H1 (cell line): Measurements from ENCODE around the gene PCDHB10. TPM values are rescaled to one million over a fixed set of nuclear protein-coding genes. Genes with fewer than 3 reads are reported as not detected.

ENCODE experiments used
- polyA plus RNA-seq, 7 experiments: library from polyadenylated mRNA; depleted of rRNA in 3 of 7; stranded (reverse) in 5 of 7; unstranded in 2 of 7; fragments of >200 nt in 5 of 7; fragments of 200-250 nt in 2 of 7; gene quantifications; 1 replicate in 5 of 7; 2 replicates in 1 of 7; 4 replicates in 1 of 7; pipeline versions ENCODE4 v1.2.1 to v1.2.3, GENCODE V29; 2011 to 2013; ENCODE audit warnings: missing spikeins in 2 of 7, mixed read lengths in 2 of 7
- total RNA-seq: library from RNA; stranded (reverse); fragmentation: NEBNext Ultra II Directional; extraction: Animal tissue kit (Norgen Biotek cat#: 25700); gene quantifications from 2 replicates; pipeline ENCODE4 v1.2.1, GENCODE V29; 2021

The PCDHB10 gene
- total and polyA plus RNA-seq, 2 of the 8 experiments (the other 6 are each of a cell fraction or from before 2014, with no cell fraction given) = 1.3 to 1.8 TPM

Other genes starting within 250 kb of the PCDHB10 start
Only the 30 nearest of the 37 such genes appear.
- 0.04 and 0.08 TPM in 2 replicates for gene PCDHB1, start 141.0 kb upstream of the PCDHB10 start, total RNA-seq
- 0.03 and 0.05 TPM in 2 replicates for gene PCDHB1, start 141.0 kb upstream of the PCDHB10 start, polyA plus RNA-seq (2011; rRNA removed)
- 25.6 and 28.8 TPM in 2 replicates for gene PCDHB2, start 97.7 kb upstream of the PCDHB10 start, total RNA-seq
- gene PCDHB2, start 97.7 kb upstream of the PCDHB10 start, polyA plus RNA-seq (2011; rRNA removed) = 29.2 and 38.0 TPM in 2 replicates
- 3.4 and 4.0 TPM in 2 replicates for gene PCDHB3, start 91.9 kb upstream of the PCDHB10 start, total RNA-seq
- gene PCDHB3, start 91.9 kb upstream of the PCDHB10 start, polyA plus RNA-seq (2011; rRNA removed) = 1.6 and 1.8 TPM in 2 replicates
- gene PCDHB4, start 70.5 kb upstream of the PCDHB10 start, total RNA-seq = 1.4 and 1.5 TPM in 2 replicates
- 1.3 and 2.0 TPM in 2 replicates for gene PCDHB4, start 70.5 kb upstream of the PCDHB10 start, polyA plus RNA-seq (2011; rRNA removed)
- gene PCDHB5, start 57.1 kb upstream of the PCDHB10 start, total RNA-seq = 2.4 and 2.8 TPM in 2 replicates
- 8.2 and 12.5 TPM in 2 replicates for gene PCDHB5, start 57.1 kb upstream of the PCDHB10 start, polyA plus RNA-seq (2011; rRNA removed)
- 0.17 and 0.28 TPM in 2 replicates for gene PCDHB6, start 42.3 kb upstream of the PCDHB10 start, total RNA-seq
- gene PCDHB6, start 42.3 kb upstream of the PCDHB10 start, polyA plus RNA-seq (2011; rRNA removed) = 0.29 and 0.39 TPM in 2 replicates
- gene PCDHB7, start 19.7 kb upstream of the PCDHB10 start, total RNA-seq = 0.19 and 0.25 TPM in 2 replicates
- gene PCDHB7, start 19.7 kb upstream of the PCDHB10 start, polyA plus RNA-seq (2011; rRNA removed) = 0.17 and 0.24 TPM in 2 replicates
- 0.92 and 1.1 TPM in 2 replicates for gene PCDHB8, start 14.6 kb upstream of the PCDHB10 start, total RNA-seq
- gene PCDHB8, start 14.6 kb upstream of the PCDHB10 start, polyA plus RNA-seq (2011; rRNA removed) = 0.24 and 0.30 TPM in 2 replicates
- gene PCDHB16, start 10.0 kb upstream of the PCDHB10 start, total RNA-seq = 5.2 and 5.9 TPM in 2 replicates
- gene PCDHB16, start 10.0 kb upstream of the PCDHB10 start, polyA plus RNA-seq (2011; rRNA removed) = 1.7 and 2.2 TPM in 2 replicates
- gene PCDHB9, start 5.2 kb upstream of the PCDHB10 start, total RNA-seq = 1.6 and 3.8 TPM in 2 replicates
- 0.68 and 0.88 TPM in 2 replicates for gene PCDHB9, start 5.2 kb upstream of the PCDHB10 start, polyA plus RNA-seq (2011; rRNA removed)
- 0.86 and 1.4 TPM in 2 replicates for gene PCDHB11, start 7.3 kb downstream of the PCDHB10 start, total RNA-seq
- 0.50 and 0.63 TPM in 2 replicates for gene PCDHB11, start 7.3 kb downstream of the PCDHB10 start, polyA plus RNA-seq (2011; rRNA removed)
- 2.0 and 3.0 TPM in 2 replicates for gene PCDHB12, start 16.4 kb downstream of the PCDHB10 start, total RNA-seq
- 1.1 and 1.9 TPM in 2 replicates for gene PCDHB12, start 16.4 kb downstream of the PCDHB10 start, polyA plus RNA-seq (2011; rRNA removed)
- gene PCDHB13, start 21.6 kb downstream of the PCDHB10 start, total RNA-seq = 1.1 and 1.4 TPM in 2 replicates
- 1.1 and 1.5 TPM in 2 replicates for gene PCDHB13, start 21.6 kb downstream of the PCDHB10 start, polyA plus RNA-seq (2011; rRNA removed)
- gene PCDHB14, start 31.0 kb downstream of the PCDHB10 start, total RNA-seq = 2.7 and 2.9 TPM in 2 replicates
- gene PCDHB14, start 31.0 kb downstream of the PCDHB10 start, polyA plus RNA-seq (2011; rRNA removed) = 2.5 and 2.7 TPM in 2 replicates
- 3.9 and 4.0 TPM in 2 replicates for gene PCDHB15, start 53.0 kb downstream of the PCDHB10 start, total RNA-seq
- gene PCDHB15, start 53.0 kb downstream of the PCDHB10 start, polyA plus RNA-seq (2011; rRNA removed) = 2.8 and 4.9 TPM in 2 replicates
- gene SLC25A2, start 111.7 kb downstream of the PCDHB10 start, total RNA-seq = not detected in 2 replicates
- gene SLC25A2, start 111.7 kb downstream of the PCDHB10 start, polyA plus RNA-seq (2011; rRNA removed) = 0.05 TPM in 1 of 2 replicates, not detected in the other
- gene TAF7, start 128.4 kb downstream of the PCDHB10 start, total RNA-seq = 99.4 and 101 TPM in 2 replicates
- 23.6 and 29.8 TPM in 2 replicates for gene TAF7, start 128.4 kb downstream of the PCDHB10 start, polyA plus RNA-seq (2011; rRNA removed)
- gene PCDHGA1, start 138.2 kb downstream of the PCDHB10 start, total RNA-seq = 0.84 and 0.89 TPM in 2 replicates
- 0.57 and 1.1 TPM in 2 replicates for gene PCDHGA1, start 138.2 kb downstream of the PCDHB10 start, polyA plus RNA-seq (2011; rRNA removed)
- 0.31 and 0.32 TPM in 2 replicates for gene PCDHGA2, start 146.4 kb downstream of the PCDHB10 start, total RNA-seq
- 0.39 and 0.61 TPM in 2 replicates for gene PCDHGA2, start 146.4 kb downstream of the PCDHB10 start, polyA plus RNA-seq (2011; rRNA removed)
- gene PCDHGA3, start 151.5 kb downstream of the PCDHB10 start, total RNA-seq = 0.25 and 0.39 TPM in 2 replicates
- 0.15 and 0.30 TPM in 2 replicates for gene PCDHGA3, start 151.5 kb downstream of the PCDHB10 start, polyA plus RNA-seq (2011; rRNA removed)
- gene PCDHGB1, start 157.7 kb downstream of the PCDHB10 start, total RNA-seq = 2.8 and 3.9 TPM in 2 replicates
- 1.3 and 2.0 TPM in 2 replicates for gene PCDHGB1, start 157.7 kb downstream of the PCDHB10 start, polyA plus RNA-seq (2011; rRNA removed)
- gene PCDHGA4, start 162.7 kb downstream of the PCDHB10 start, total RNA-seq = 1.9 and 2.5 TPM in 2 replicates
- gene PCDHGA4, start 162.7 kb downstream of the PCDHB10 start, polyA plus RNA-seq (2011; rRNA removed) = 1.4 and 1.7 TPM in 2 replicates
- gene PCDHGB2, start 167.6 kb downstream of the PCDHB10 start, total RNA-seq = 2.8 and 2.9 TPM in 2 replicates
- gene PCDHGB2, start 167.6 kb downstream of the PCDHB10 start, polyA plus RNA-seq (2011; rRNA removed) = 1.9 TPM in 2 replicates
- 1.0 and 1.3 TPM in 2 replicates for gene PCDHGA5, start 171.8 kb downstream of the PCDHB10 start, total RNA-seq
- gene PCDHGA5, start 171.8 kb downstream of the PCDHB10 start, polyA plus RNA-seq (2011; rRNA removed) = 1.1 TPM in 2 replicates
- 1.3 and 1.6 TPM in 2 replicates for gene PCDHGB3, start 177.9 kb downstream of the PCDHB10 start, total RNA-seq
- 1.9 and 2.0 TPM in 2 replicates for gene PCDHGB3, start 177.9 kb downstream of the PCDHB10 start, polyA plus RNA-seq (2011; rRNA removed)
- 1.3 and 1.4 TPM in 2 replicates for gene PCDHGA6, start 181.5 kb downstream of the PCDHB10 start, total RNA-seq
- gene PCDHGA6, start 181.5 kb downstream of the PCDHB10 start, polyA plus RNA-seq (2011; rRNA removed) = 2.0 TPM in 2 replicates
- 0.73 and 1.1 TPM in 2 replicates for gene PCDHGA7, start 190.4 kb downstream of the PCDHB10 start, total RNA-seq
- gene PCDHGA7, start 190.4 kb downstream of the PCDHB10 start, polyA plus RNA-seq (2011; rRNA removed) = 0.39 and 0.55 TPM in 2 replicates
- 7.8 and 9.1 TPM in 2 replicates for gene PCDHGB4, start 195.3 kb downstream of the PCDHB10 start, total RNA-seq
- 8.0 and 9.7 TPM in 2 replicates for gene PCDHGB4, start 195.3 kb downstream of the PCDHB10 start, polyA plus RNA-seq (2011; rRNA removed)
- gene PCDHGA8, start 200.3 kb downstream of the PCDHB10 start, total RNA-seq = 1.4 and 1.7 TPM in 2 replicates
- gene PCDHGA8, start 200.3 kb downstream of the PCDHB10 start, polyA plus RNA-seq (2011; rRNA removed) = 0.79 and 1.2 TPM in 2 replicates
- gene PCDHGB5, start 205.6 kb downstream of the PCDHB10 start, total RNA-seq = 1.9 and 2.6 TPM in 2 replicates
- 1.1 and 1.7 TPM in 2 replicates for gene PCDHGB5, start 205.6 kb downstream of the PCDHB10 start, polyA plus RNA-seq (2011; rRNA removed)